DND-41 (cell line): ENCODE measurements around the gene KLHL36.

Experiments used
- ATAC-seq: fragments of 200-7000 bp; cut with Tn5 transposase; 3 replicates; pipeline ENCODE4 v1.9.1; 2021; ENCODE audit warnings: low read depth; ENCODE audit not compliant: insufficient read depth
- DNase-seq: peaks from one replicate; pipeline ENCODE4 v3.0.0-alpha.2; 2020
- H2AFZ ChIP-seq: 2 replicates; pipeline ENCODE4 v1.6.0; 2012; ENCODE audit warnings: low read depth, low read length
- H3K27ac ChIP-seq: 2 replicates; pipeline ENCODE4 v1.5.1; 2012; ENCODE audit warnings: low read length, inconsistent platforms
- H3K27me3 ChIP-seq: fragments of 200-600 bp; sonication (generic); 2 replicates; pipeline ENCODE4 v1.6.0; 2012; ENCODE audit warnings: low read length, mild to moderate bottlenecking, inconsistent platforms; ENCODE audit not compliant: insufficient read depth, poor library complexity
- H3K36me3 ChIP-seq: 2 replicates; pipeline ENCODE4 v1.5.1; 2012; ENCODE audit warnings: low read length, inconsistent platforms; ENCODE audit not compliant: insufficient read depth
- H3K4me1 ChIP-seq: 2 replicates; pipeline ENCODE4 v1.5.1; 2012; ENCODE audit warnings: mild to moderate bottlenecking, low read length; ENCODE audit not compliant: insufficient read depth
- H3K4me2 ChIP-seq: 2 replicates; pipeline ENCODE4 v1.6.0; 2012; ENCODE audit warnings: mild to moderate bottlenecking, moderate library complexity, low read length, inconsistent platforms; ENCODE audit not compliant: insufficient read depth
- H3K4me3 ChIP-seq, 2 experiments: fragments of 200-600 bp in 1 of 2; shearing (Covaris generic) in 1 of 2; 2 replicates each; pipeline ENCODE4 v1.5.1; 2012 to 2016; ENCODE audit warnings: inconsistent platforms in 2 of 2, low read length in 2 of 2, mild to moderate bottlenecking in 2 of 2, low read depth in 1 of 2, moderate library complexity in 1 of 2
- H3K79me2 ChIP-seq: 2 replicates; pipeline ENCODE4 v1.6.0; 2012; ENCODE audit warnings: low read length, inconsistent platforms; ENCODE audit not compliant: insufficient read depth
- H3K9ac ChIP-seq: 2 replicates; pipeline ENCODE4 v1.6.0; 2012; ENCODE audit warnings: low read depth, mild to moderate bottlenecking, inconsistent platforms, low read length, moderate library complexity
- H3K9me3 ChIP-seq: 2 replicates; pipeline ENCODE4 v1.5.1; 2012; ENCODE audit warnings: low read length, moderate library complexity, mild to moderate bottlenecking, inconsistent platforms; ENCODE audit not compliant: insufficient read depth, severe bottlenecking
- H4K20me1 ChIP-seq: 2 replicates; pipeline ENCODE4 v1.6.0; 2012; ENCODE audit warnings: low read length; ENCODE audit not compliant: insufficient read depth
- EZH2 ChIP-seq: IDR thresholded peaks from 3 replicates; pipeline ENCODE4 v1.6.1; 2012; ENCODE audit warnings: borderline replicate concordance, low read depth, mild to moderate bottlenecking, moderate library complexity, low read length, inconsistent platforms; ENCODE audit not compliant: severe bottlenecking
- TF ChIP-seq, protein P1 (sequence below): IDR thresholded peaks from 2 replicates; pipeline ENCODE4 v1.5.1; 2012; ENCODE audit warnings: borderline replicate concordance, low read length, moderate library complexity, mild to moderate bottlenecking; ENCODE audit not compliant: poor library complexity, severe bottlenecking; ENCODE audit errors: extremely low read depth

The KLHL36 gene

GRCh38 chr16:84694980-84695379, 46.7 kb downstream of the KLHL36 start:
- no peak for ATAC-seq
- no peaks in the 10 kb centered on the region for H3K27me3 ChIP-seq

DNA sequence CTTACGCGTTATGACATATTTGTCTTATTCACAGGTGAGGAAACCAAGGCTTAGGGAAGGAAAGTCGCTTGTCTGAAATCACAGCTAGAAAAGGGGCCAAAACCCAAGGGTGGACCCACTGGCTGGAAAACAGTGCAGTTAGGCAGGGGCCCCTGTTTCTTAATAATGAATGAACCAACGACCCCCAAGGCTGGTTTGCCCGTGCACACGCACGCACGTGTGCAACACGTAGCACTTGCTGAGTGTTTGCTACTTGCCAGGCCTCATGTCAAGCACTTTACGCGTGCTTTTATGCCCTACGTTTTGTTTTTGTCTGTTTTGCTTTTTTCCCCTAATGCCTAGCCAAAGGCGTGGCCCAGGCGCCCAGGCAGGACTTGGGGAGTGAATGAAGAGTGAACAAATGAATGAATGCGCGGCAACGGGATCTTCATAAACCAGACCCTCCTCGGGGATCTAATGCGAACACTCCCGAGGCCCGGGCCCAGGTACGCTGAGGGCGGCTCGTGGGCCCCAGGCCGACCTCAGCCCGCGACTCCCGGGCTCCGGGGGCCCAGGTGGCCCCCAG, 50.9 kb downstream of the KLHL36 start:
- Histone ChIP-seq H3K4me2 (peak overlapping the region; percentile 74), H3K79me2 (peaks cover 44% of the 10 kb centered on the region), H3K27me3 (no peaks in the 10 kb centered on the region), H3K9me3 (no peaks in the 10 kb centered on the region), H4K20me1 (peaks cover 28% of the 10 kb centered on the region), H3K36me3 (no peaks in the 10 kb centered on the region; the same call in 1 of the 2 replicates), H3K9ac (peak overlapping the region; percentile 87), H3K4me1 (peaks cover 37% of the 10 kb centered on the region), H2AFZ (peak overlapping the region; percentile 81), H3K27ac (peak overlapping the region; percentile 17; the same call in 1 of the 2 replicates), H3K4me3 (peak overlapping the region; percentile 60 to 67)
- TF ChIP-seq EZH2 = no peak
- TF ChIP-seq, protein P1, sequence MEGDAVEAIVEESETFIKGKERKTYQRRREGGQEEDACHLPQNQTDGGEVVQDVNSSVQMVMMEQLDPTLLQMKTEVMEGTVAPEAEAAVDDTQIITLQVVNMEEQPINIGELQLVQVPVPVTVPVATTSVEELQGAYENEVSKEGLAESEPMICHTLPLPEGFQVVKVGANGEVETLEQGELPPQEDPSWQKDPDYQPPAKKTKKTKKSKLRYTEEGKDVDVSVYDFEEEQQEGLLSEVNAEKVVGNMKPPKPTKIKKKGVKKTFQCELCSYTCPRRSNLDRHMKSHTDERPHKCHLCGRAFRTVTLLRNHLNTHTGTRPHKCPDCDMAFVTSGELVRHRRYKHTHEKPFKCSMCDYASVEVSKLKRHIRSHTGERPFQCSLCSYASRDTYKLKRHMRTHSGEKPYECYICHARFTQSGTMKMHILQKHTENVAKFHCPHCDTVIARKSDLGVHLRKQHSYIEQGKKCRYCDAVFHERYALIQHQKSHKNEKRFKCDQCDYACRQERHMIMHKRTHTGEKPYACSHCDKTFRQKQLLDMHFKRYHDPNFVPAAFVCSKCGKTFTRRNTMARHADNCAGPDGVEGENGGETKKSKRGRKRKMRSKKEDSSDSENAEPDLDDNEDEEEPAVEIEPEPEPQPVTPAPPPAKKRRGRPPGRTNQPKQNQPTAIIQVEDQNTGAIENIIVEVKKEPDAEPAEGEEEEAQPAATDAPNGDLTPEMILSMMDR = no peak
- DNase-seq (no peak), ATAC-seq (no peak; the same call in 2 of the 3 replicates)

More at GRCh38 chr16:84694980-84695379, 46.7 kb downstream of the KLHL36 start:
- no peaks in the 10 kb centered on the region for H4K20me1 ChIP-seq
- H3K36me3 ChIP-seq = no peaks in the 10 kb centered on the region
- no peak overlapping the region for H2AFZ ChIP-seq
- H3K9me3 ChIP-seq = no peaks in the 10 kb centered on the region
- no peak for DNase-seq
- no peak overlapping the region for H3K4me2 ChIP-seq
- no peak overlapping the region for H3K4me3 ChIP-seq
- no peak overlapping the region for H3K27ac ChIP-seq
- TF ChIP-seq, protein P1 = no peak
- no peak for TF ChIP-seq EZH2
- H3K9ac ChIP-seq = no peak overlapping the region
- H3K4me1 ChIP-seq = peaks cover 10% of the 10 kb centered on the region
- H3K79me2 ChIP-seq = peaks cover 2% of the 10 kb centered on the region

DNA sequence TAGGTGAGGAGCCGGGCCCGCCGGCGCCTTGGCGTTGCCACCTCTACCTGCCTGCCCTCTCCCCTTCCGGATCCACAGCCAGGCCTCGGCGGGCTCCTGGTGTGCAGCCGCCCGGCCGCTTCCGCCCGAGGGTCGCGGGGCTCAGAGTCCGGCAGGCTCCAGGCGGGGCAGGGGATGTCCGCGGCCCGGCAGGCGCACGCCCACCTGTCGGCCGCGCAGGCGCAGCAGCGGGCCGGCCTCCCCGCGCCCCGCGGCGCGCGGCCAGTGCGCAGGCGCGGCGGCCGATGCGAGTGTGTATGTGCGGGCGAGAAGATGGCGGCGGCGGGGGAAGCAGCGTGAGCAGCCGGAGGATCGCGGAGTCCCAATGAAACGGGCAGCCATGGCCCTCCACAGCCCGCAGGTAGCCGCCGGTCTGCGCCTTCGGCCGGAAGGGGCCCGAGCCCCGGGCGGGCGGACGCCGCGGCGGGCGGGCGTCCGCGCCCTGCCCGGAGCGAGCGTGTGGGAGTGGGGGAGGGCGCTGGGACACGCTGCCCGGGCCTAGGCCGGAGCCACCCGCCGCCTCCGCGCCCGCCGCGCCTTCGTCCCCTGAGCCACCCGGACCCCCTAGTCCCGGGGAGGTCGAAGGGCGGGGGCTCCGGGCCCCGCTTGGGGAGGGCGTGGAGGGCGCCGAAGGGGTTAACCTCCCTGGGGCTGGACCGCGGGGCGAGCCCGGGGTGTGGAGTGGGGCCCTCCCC, 51.6 kb downstream of the KLHL36 start, which contains the start of gene USP10:
TSS of gene USP10 (plus strand) at position 289 of the 734 bp plus-strand sequence. CDS start at position 380, 91 bp downstream.
- Histone ChIP-seq H3K27me3 (no peaks in the 10 kb centered on the region), H4K20me1 (peaks cover 35% of the 10 kb centered on the region), H3K79me2 (peaks cover 50% of the 10 kb centered on the region), H3K9ac (peak within 1 kb of the TSS; percentile 87), H2AFZ (peak within 1 kb of the TSS; percentile 81), H3K4me3 (peak within 1 kb of the TSS; percentile 60 to 67), H3K27ac (peak within 1 kb of the TSS; percentile 61), H3K4me1 (peaks cover 43% of the 10 kb centered on the region), H3K36me3 (peaks cover 3% of the 10 kb centered on the region), H3K4me2 (peak within 1 kb of the TSS; percentile 74), H3K9me3 (no peaks in the 10 kb centered on the region)
- peak; percentile 81 for ATAC-seq
- TF ChIP-seq EZH2 = no peak
- TF ChIP-seq, protein P1 = no peak
- peak; percentile 80 for DNase-seq
